Smooth muscle cell (in vitro differentiated cells): Measurements from ENCODE around the gene CHI3L1. TPM values are rescaled to one million over a fixed set of nuclear protein-coding genes. Genes with fewer than 3 reads are reported as not detected.

ENCODE experiments used
- DNase-seq: peaks from one replicate; lab custom pipeline; 2025; ENCODE audit not compliant: unreplicated experiment; lab: John Stamatoyannopoulos, UW
- H2AFZ ChIP-seq: fragments of 200-600 bp; sonication (generic); 2 replicates; pipeline ENCODE4 v1.6.0; 2016; ENCODE audit warnings: antibody characterized with exemption, low read depth, mild to moderate bottlenecking
- H3F3A ChIP-seq: fragments of 200-600 bp; sonication (generic); 2 replicates; pipeline ENCODE4 v1.6.0; 2017; ENCODE audit warnings: antibody characterized with exemption, low read depth
- H3K27ac ChIP-seq: fragments of 200-600 bp; sonication (generic); 2 replicates; pipeline ENCODE4 v1.5.1; 2016; ENCODE audit warnings: low read depth, mild to moderate bottlenecking
- H3K27me3 ChIP-seq: fragments of 200-600 bp; sonication (generic); 2 replicates; pipeline ENCODE4 v1.6.1; 2016; ENCODE audit warnings: low read depth, mild to moderate bottlenecking
- H3K36me3 ChIP-seq: fragments of 200-600 bp; sonication (generic); 2 replicates; pipeline ENCODE4 v1.5.1; 2016; ENCODE audit warnings: low read depth
- H3K4me1 ChIP-seq: fragments of 200-600 bp; sonication (generic); 2 replicates; pipeline ENCODE4 v1.5.1; 2016; ENCODE audit warnings: low read depth
- H3K4me2 ChIP-seq: fragments of 200-600 bp; sonication (generic); 2 replicates; pipeline ENCODE4 v1.6.0; 2016; ENCODE audit warnings: mild to moderate bottlenecking
- H3K4me3 ChIP-seq: fragments of 200-600 bp; sonication (generic); 2 replicates; pipeline ENCODE4 v1.5.1; 2016; ENCODE audit warnings: mild to moderate bottlenecking
- H3K79me2 ChIP-seq: fragments of 200-600 bp; sonication (generic); 2 replicates; pipeline ENCODE4 v1.6.0; 2016; ENCODE audit warnings: low read depth, mild to moderate bottlenecking
- H3K9ac ChIP-seq: fragments of 200-600 bp; sonication (generic); 2 replicates; pipeline ENCODE4 v1.6.0; 2016; ENCODE audit warnings: low read depth
- H3K9me3 ChIP-seq: fragments of 200-600 bp; sonication (generic); replicated peaks from 2 replicates; pipeline ENCODE4 v1.5.1; 2016; ENCODE audit warnings: low read depth
- H4K20me1 ChIP-seq: fragments of 200-600 bp; sonication (generic); 2 replicates; pipeline ENCODE4 v1.6.0; 2016; ENCODE audit warnings: low read depth
- WGBS: methylation state at CpG from one replicate; pipeline ENCODE4 v1.1.7; 2016; ENCODE audit warnings: low lambda C conversion rate; 5-methylcytosine and 5-hydroxymethylcytosine counted together
- polyA plus RNA-seq: library from polyadenylated mRNA; unstranded; fragments of >200 nt; fragmentation: Nextera tagmentation; extraction: Ambion mirVana; gene quantifications from 2 replicates; pipeline ENCODE4 v1.2.1, GENCODE V29; 2016
- total RNA-seq: library from RNA; depleted of rRNA; stranded (reverse); fragments of >200 nt; gene quantifications from 2 replicates; pipeline ENCODE4 v1.2.3, GENCODE V29; 2014
- TF ChIP-seq, protein P1 (sequence below): fragments of 200-600 bp; sonication (generic); IDR thresholded peaks from 2 replicates; pipeline ENCODE4 v1.5.1; 2017; ENCODE audit warnings: borderline replicate concordance, mild to moderate bottlenecking, antibody characterized with exemption; ENCODE audit not compliant: insufficient read depth, poor library complexity, severe bottlenecking

CHI3L1 gene
- total and polyA plus RNA-seq, 2 experiments from 2014 or later: 45.4 to 53.6 TPM

DNA sequence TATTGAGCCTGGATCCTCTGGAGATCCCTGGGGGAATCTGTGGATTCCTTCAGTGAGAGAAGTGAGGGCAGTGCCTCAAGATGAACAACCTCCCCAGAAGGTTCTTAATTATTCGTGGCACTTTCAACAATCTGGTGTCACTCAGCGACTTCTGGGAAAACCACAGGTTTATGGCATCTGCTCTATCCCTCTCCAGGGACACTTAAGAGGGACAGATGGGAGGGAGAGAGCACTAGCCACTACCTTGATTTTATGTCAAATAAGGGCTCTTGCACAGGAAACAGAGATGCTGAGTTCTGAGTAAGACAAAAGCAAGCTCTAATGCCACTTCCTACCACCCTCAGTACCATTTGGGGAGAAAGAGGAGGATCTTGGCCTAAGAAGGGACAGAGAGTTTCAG lies 21.2 kb upstream of the CHI3L1 start:
- Histone ChIP-seq H3K79me2 (no peaks in the 10 kb centered on the region), H3K27me3 (no peaks in the 10 kb centered on the region), H3K4me3 (no peak overlapping the region), H3F3A (peaks cover 22% of the 10 kb centered on the region), H2AFZ (peak overlapping the region; percentile 0), H3K36me3 (no peaks in the 10 kb centered on the region), H3K27ac (peak overlapping the region; percentile 44), H3K4me2 (no peak overlapping the region), H3K9ac (no peak overlapping the region), H3K9me3 (no peaks in the 10 kb centered on the region), H4K20me1 (no peaks in the 10 kb centered on the region), H3K4me1 (peaks cover 14% of the 10 kb centered on the region)
- TF ChIP-seq, protein P1, sequence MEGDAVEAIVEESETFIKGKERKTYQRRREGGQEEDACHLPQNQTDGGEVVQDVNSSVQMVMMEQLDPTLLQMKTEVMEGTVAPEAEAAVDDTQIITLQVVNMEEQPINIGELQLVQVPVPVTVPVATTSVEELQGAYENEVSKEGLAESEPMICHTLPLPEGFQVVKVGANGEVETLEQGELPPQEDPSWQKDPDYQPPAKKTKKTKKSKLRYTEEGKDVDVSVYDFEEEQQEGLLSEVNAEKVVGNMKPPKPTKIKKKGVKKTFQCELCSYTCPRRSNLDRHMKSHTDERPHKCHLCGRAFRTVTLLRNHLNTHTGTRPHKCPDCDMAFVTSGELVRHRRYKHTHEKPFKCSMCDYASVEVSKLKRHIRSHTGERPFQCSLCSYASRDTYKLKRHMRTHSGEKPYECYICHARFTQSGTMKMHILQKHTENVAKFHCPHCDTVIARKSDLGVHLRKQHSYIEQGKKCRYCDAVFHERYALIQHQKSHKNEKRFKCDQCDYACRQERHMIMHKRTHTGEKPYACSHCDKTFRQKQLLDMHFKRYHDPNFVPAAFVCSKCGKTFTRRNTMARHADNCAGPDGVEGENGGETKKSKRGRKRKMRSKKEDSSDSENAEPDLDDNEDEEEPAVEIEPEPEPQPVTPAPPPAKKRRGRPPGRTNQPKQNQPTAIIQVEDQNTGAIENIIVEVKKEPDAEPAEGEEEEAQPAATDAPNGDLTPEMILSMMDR: no peak
- 63% methylated on average over 2 of the region's 2 CpGs for WGBS
- DNase-seq: no peak

DNA sequence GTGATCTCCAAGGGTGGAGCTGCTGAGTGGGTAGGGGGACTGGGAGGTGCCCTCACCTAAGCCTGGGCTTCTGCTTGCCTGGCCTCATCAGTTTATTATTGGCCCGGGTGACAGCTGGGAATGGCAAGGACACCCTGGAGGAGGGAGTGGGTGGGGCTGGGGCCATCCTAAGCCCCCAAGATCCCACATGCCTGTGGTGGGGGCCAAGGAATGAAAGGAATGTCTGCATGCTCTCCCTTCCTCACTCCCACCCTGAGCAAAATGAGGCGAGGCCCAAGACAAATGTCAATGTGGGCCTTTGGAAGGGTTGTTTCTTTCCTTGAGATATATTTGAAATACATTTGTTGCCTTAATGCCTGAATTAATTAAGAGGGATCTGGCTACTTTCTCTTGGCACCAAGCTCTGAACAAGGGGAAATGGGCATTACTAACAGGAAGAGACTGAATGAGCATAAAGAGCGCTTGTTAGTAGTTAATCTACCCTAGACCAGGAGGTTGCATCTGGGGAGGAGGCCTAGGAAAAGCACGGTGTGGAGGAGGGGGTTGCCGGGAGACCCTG lies 19.7 kb upstream of the CHI3L1 start:
- Histone ChIP-seq H3K36me3 (no peaks in the 10 kb centered on the region), H3F3A (peaks cover 30% of the 10 kb centered on the region), H3K4me1 (peaks cover 14% of the 10 kb centered on the region), H3K9ac (no peak overlapping the region), H3K4me2 (peak overlapping the region; percentile 54), H4K20me1 (no peaks in the 10 kb centered on the region), H3K79me2 (no peaks in the 10 kb centered on the region), H3K4me3 (no peak overlapping the region), H2AFZ (no peak overlapping the region), H3K27me3 (no peaks in the 10 kb centered on the region), H3K9me3 (no peaks in the 10 kb centered on the region), H3K27ac (peak overlapping the region; percentile 93)
- no peak for DNase-seq
- TF ChIP-seq, protein P1: no peak
- WGBS: 26% methylated on average over 5 of the region's 5 CpGs

DNA sequence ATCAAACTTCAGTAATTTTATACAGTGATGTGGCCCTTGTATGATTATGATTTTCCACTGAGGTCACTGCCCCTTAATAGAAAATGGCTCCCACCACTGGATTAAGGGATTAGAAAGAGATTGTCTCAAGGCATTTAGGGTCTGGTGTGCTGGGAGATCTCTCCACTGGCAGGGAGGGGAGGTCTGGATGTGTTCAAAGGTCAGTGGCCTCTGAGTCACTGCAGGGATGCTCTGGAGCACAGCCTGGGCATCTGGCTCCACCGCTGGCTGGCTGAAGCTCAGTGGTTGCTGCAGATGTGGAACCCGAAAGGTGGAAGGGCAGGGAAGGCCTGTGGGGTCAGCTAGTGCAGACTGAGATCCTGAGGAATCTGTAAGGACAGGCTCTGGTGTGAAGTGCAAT lies 18.3 kb upstream of the CHI3L1 start:
- Histone ChIP-seq H3K27ac (peak overlapping the region; percentile 93), H3K36me3 (no peaks in the 10 kb centered on the region), H3K4me3 (no peak overlapping the region), H3K4me2 (peak overlapping the region; percentile 38), H3K9ac (peak overlapping the region; percentile 51), H3K27me3 (no peaks in the 10 kb centered on the region), H2AFZ (no peak overlapping the region), H4K20me1 (no peaks in the 10 kb centered on the region), H3K9me3 (no peaks in the 10 kb centered on the region), H3F3A (peaks cover 30% of the 10 kb centered on the region), H3K79me2 (no peaks in the 10 kb centered on the region), H3K4me1 (peaks cover 22% of the 10 kb centered on the region)
- WGBS: 15% methylated on average over 2 of the region's 2 CpGs
- DNase-seq: no peak
- TF ChIP-seq, protein P1: no peak
